Hematopoietic multipotent progenitor cell treated with erythropoietin and hydrocortisone succinate and interleukin-3 and kit ligand, for 8 days (in vitro differentiated cells): ENCODE data around the gene TUBD1.
"Not testable (repeated sequence)": the region's sequence is repeated elsewhere in the genome, so short reads cannot be mapped to it uniquely, and the experiment has no call there.

Source experiments
- DNase-seq: peaks from one replicate; pipeline ENCODE4 v3.0.0-alpha.2; 2015

Gene TUBD1

DNA sequence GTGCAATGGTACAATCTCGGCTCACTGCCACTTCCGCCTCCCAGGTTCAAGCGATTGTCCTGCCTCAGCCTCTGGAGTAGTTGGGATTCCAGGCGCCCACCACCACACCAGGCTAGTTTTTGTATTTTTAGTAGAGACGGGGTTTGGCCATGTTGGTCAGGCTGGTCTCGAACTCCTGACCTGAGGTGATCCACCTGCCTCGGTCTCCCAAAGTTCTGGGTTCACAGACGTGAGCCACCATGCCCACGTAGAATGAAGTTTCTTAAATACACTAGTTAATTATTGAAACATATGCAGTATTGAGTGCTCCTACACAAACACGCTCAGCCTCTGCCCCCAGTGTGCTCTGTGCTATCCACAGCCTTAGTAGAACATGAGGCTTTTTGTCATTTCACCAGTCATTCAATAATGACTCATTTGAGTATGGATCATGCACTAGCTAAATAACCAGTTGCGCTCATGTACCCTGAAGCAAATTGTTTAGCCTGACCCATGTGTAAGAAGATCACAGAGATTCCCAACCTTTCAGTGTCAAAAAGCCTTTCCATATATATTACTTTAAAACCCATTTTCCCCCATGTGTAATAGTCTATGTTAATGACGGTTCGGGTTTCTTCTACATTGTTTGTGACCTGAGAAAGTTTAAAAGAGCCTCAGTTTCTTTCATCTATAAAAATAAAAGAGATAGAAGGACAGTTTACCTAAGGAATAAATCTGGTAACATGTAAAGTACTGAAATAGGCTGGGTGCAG, 49.7 kb downstream of the TUBD1 start:
- DNase-seq = peak; percentile 59

DNA sequence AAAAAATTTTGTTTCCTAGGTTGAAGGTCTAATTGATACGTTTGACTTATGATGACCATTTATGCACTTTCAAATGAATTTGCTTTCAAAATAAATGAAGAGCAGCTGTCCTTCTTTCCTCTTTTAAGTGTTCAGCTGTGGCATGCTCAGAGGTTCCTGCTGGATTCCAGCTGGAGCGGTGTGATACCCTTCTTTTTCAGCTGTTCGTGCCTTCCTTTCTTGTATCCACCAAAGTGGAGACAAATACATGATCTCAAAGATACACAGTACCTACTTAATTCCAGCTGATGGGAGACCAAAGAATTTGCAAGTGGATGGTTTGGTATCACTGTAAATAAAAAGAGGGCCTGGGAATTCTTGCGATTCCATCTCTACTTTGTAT, 50.9 kb downstream of the TUBD1 start:
- DNase-seq = not testable (repeated sequence)

- peak; percentile 72 for DNase-seq
These were observed 51.5 kb downstream of the TUBD1 start for GRCh38 chr17:59841091-59841881.

- DNase-seq = peak; percentile 28
These were observed 52.2 kb downstream of the TUBD1 start for GRCh38 chr17:59840329-59841090.

- peak; percentile 21 for DNase-seq
These were observed 53.0 kb downstream of the TUBD1 start for GRCh38 chr17:59839651-59840328.

DNA sequence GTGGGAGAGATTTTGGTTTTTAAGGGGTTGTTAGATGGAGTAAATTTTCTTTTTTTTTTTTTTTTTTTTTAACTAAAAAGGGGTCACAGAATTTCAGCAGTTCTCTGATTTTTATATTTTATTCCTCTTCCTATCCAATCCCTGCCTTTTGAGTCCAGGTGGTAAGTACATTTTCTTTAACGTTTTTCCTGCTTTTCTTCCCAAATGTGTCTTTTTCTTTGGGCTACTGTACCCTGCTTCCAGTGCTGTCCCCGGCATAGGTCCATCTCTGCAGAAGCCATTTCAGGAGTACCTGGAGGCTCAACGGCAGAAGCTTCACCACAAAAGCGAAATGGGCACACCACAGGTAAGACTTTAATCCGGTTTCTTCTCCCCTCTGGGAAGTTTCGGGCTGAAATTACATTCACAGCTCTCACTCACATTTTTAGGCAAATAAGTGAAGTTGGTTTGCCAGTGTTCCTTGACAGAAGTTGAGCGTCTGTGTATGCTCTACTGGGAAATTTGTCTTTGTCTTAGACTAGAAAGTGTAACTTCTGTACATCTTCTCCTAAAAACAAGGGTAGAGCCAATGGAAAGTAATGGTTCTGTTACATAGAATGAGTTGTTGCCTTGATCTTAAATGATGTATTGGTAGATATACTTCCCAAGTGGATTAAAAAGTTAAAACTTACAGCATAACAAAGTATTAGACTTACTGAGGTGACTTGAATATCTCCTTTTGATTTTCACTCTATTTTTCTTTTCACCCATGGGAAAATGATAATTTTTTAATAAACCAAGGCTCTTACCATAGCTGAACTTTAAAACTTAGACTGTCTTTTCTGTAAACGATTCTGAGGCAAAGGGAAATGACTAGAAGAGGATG, 54.5 kb downstream of the TUBD1 start:
- peak; percentile 43 for DNase-seq

- peak; percentile 100 for DNase-seq
These were observed 55.3 kb downstream of the TUBD1 start for GRCh38 chr17:59837308-59838051.

GRCh38 chr17:59832883-59833379, 59.8 kb downstream of the TUBD1 start:
- DNase-seq = no peak

GRCh38 chr17:59830846-59831486, 61.8 kb downstream of the TUBD1 start:
- DNase-seq = no peak

- peak; percentile 51 for DNase-seq
These were observed 62.6 kb downstream of the TUBD1 start for GRCh38 chr17:59830007-59830630.

GRCh38 chr17:59829217-59830006, 63.3 kb downstream of the TUBD1 start:
- DNase-seq = peak; percentile 98

DNA sequence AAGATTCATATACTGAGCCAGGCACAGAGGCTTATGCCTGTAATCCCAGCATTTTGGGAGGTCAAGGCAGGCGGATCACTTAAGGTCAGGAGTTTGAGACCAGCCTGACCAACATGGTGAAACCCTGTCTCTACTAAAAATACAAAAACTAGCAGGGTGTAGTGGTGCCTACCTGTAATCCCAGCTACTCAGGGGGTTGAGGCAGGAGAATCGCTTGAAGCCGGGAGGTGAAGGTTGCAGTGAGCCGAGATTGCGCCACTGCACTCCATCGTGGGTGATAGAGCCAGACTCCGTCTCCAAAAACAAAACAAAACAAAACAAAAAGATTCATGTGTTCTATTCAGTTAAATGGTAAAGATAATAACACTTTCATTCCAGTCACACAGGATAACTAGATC, 63.9 kb downstream of the TUBD1 start:
- not testable (repeated sequence) for DNase-seq

- DNase-seq = no peak
These were observed 64.3 kb downstream of the TUBD1 start for GRCh38 chr17:59828478-59828760.

DNA sequence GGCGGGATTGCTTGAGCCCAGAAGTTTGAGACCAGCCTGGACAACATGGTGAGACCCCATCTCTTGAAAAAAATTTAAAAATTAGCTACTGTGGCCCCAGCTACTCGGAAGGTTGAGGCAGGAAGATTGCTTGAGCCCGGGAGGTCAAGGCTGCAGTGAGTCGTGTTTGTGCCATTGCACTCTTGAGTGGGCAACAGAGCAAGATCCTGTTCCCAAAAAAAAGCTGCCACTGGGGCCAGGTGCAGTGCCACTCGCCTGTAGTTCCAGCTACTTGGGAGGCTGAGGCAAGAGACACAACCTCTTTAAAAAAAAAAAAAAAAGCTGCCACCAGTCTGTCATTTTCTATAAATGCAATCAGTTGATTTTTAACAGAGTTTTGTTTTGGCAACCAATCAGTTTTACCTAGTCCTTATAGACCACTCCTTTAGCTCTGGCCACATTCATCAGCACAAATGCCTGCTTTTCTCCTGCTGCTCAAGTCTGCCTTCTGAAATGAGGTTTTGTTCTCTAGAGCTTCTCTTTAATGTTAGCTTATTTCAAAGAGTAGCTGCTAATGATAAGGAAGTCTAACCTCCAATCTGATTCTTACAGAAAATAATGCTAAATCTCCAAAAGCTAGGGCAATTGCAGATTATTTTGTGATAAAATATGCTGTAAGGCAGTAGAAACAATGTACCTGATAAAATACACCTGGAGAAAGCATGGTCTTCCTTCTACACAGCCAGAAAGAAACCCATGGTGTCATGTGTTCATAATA, 64.8 kb downstream of the TUBD1 start:
- DNase-seq = peak; percentile 48

DNA sequence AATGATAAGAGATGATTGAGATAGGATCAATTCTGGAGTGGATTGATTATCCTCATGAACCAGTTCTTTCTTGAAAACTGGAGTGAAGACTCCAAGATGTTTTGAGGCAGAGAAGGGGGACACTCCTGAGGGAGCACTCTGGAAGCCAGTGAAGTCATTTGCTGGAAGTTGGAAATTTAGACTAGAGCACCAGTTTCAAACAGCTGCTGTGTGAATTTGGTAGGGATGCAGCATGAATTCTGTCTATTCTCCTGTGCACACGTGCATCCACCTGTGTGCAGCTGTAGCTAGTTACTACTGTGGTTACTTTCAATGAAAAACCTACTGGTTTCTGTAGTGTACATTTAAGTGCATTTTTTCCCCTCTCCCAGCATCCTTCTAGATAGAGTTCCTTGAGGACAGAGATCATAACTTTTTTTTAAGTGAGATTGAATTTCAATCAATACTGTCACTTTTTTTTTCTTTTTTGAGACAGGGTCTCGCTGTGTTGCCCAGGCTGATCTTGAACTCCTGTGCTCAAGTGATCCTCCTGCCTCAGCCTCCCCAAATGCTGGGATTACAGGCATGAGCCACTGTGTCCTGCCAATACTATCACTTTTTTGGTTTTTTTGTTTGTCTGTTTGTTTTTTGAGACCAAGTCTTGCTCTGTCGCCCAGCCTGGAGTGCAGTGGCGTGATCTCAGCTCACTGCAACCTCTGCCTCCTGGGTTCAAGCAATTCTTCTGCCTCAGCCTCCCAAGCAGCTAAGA, 65.9 kb downstream of the TUBD1 start:
- DNase-seq = no peak

GRCh38 chr17:59825533-59826322, 67.0 kb downstream of the TUBD1 start:
- DNase-seq = peak; percentile 40

DNA sequence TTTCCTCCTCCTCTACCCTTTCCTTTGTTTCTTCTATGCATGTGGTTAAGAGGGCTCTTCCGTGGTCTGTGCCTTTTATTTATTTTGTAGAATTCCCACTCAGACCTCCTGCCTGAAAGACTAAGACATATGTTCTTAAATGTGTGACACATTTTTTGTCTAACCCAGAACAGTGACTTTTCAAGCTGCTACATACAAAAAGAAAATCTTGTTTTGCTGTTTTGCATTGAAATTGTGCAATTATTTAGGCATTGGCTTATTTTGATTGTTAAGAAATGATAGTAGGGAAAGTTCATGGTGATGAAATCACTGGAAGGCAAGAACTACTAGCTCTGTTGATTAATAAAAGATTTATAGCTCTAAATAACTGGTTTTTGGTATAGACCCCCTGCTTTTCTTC, 76.8 kb downstream of the TUBD1 start:
- no peak for DNase-seq
